ENCODE results near the gene AURKB. TPM values are rescaled to one million over a fixed set of nuclear protein-coding genes. Genes with fewer than 3 reads are reported as not detected.
A peak's percentile ranks its signal among the peaks of the same experiment; 100 is the strongest.

AURKB gene
- total RNA-seq, 1 experiment from 2014 or later: 141 TPM

DNA sequence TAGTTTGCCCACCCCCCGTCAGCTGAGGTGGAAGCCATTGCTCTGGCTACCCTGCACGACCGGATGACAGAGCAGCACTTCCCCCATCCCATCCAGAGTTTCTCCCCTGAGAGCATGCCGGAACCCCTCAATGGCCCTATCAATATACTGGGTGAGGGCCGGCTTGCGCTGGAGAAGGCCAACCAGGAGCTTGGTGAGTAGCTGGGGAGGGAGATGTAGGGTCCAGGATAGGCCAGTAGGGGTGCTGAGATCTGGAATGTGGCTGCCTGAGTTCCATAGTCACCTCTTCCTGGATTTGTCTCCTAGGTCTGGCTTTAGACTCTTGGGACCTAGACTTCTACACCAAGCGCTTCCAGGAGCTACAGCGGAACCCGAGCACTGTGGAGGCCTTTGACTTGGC lies 45.1 kb upstream of the AURKB start:
- no peaks in the 10 kb centered on the region for H3K9me3 ChIP-seq (ENCODE audit: control insufficient read depth in 1 of 2, insufficient read depth in 1 of 2, low read depth in 1 of 2, low read length in 2 of 2)
- BruUV-seq (replicated peaks): no TSS peak
- no peak for TF ChIP-seq EZH2phosphoT487 (IDR thresholded peaks at IDR 0.05; ENCODE audit: borderline replicate concordance)
- TF ChIP-seq, protein P1, sequence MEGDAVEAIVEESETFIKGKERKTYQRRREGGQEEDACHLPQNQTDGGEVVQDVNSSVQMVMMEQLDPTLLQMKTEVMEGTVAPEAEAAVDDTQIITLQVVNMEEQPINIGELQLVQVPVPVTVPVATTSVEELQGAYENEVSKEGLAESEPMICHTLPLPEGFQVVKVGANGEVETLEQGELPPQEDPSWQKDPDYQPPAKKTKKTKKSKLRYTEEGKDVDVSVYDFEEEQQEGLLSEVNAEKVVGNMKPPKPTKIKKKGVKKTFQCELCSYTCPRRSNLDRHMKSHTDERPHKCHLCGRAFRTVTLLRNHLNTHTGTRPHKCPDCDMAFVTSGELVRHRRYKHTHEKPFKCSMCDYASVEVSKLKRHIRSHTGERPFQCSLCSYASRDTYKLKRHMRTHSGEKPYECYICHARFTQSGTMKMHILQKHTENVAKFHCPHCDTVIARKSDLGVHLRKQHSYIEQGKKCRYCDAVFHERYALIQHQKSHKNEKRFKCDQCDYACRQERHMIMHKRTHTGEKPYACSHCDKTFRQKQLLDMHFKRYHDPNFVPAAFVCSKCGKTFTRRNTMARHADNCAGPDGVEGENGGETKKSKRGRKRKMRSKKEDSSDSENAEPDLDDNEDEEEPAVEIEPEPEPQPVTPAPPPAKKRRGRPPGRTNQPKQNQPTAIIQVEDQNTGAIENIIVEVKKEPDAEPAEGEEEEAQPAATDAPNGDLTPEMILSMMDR (IDR thresholded peaks at IDR 0.05 in 2 of 3, conservative IDR thresholded peaks at IDR 0.05 in 1 of 3; ENCODE audit: borderline replicate concordance in 1 of 3, insufficient read depth in 1 of 3, low read depth in 2 of 3, low read length in 2 of 3): peak in 2 of 3 experiments; percentile 12 to 27; a peak in 1 of 6 replicates
- no peaks in the 10 kb centered on the region for H3K27me3 ChIP-seq (ENCODE audit: insufficient read depth, low read length)
- H3K4me2 ChIP-seq (ENCODE audit: low read length): no peak overlapping the region
- ChIA-PET RAD21 (ENCODE audit: low non-redundant PET in 1 of 2, low total read pairs in 2 of 2, uncharacterized antibody in 2 of 2, unreplicated experiment in 2 of 2) (no interaction called here), POLR2A (no interaction called here), CTCF (interaction anchor here (0.8 kb wide), 1 partner anchor 46 kb away, joined by 3 read pairs; no protein-coding TSS in a partner anchor)
- DNase-seq (ENCODE audit: low read depth, low spot score): no peak
- no peaks in the 10 kb centered on the region for H3K9me2 ChIP-seq (ENCODE audit: insufficient read depth)
- no peak overlapping the region for H2AFZ ChIP-seq (ENCODE audit: low read depth, low read length, poor library complexity, severe bottlenecking)
- no peak overlapping the region for H3K4me3 ChIP-seq (replicated peaks in 1 of 2; ENCODE audit: low read depth in 1 of 2, low read length in 2 of 2)
- no peak overlapping the region for H3K27ac ChIP-seq (ENCODE audit: low read depth, low read length)
- intact Hi-C loops (cut with micrococcal nuclease): no loop called here
- peaks cover 3% of the 10 kb centered on the region; the same call in 1 of the 2 replicates for H4K20me1 ChIP-seq (ENCODE audit: insufficient read depth)
- H3K4me1 ChIP-seq (ENCODE audit: control insufficient read depth in 1 of 2, insufficient read depth in 2 of 2, low read length in 2 of 2): peaks cover 2 to 3% of the 10 kb centered on the region in 2 experiments; a peak in 3 of 4 replicates
- no peak overlapping the region for H3K9ac ChIP-seq (ENCODE audit: low read length)
- ATAC-seq: peak; percentile 80
- H3K79me2 ChIP-seq (ENCODE audit: insufficient read depth, low read length): peaks cover 50% of the 10 kb centered on the region
- H3K36me3 ChIP-seq (ENCODE audit: control insufficient read depth in 1 of 2, insufficient read depth in 2 of 2, low read length in 2 of 2): peaks cover 32 to 43% of the 10 kb centered on the region in 2 experiments; a peak in 3 of 4 replicates

DNA sequence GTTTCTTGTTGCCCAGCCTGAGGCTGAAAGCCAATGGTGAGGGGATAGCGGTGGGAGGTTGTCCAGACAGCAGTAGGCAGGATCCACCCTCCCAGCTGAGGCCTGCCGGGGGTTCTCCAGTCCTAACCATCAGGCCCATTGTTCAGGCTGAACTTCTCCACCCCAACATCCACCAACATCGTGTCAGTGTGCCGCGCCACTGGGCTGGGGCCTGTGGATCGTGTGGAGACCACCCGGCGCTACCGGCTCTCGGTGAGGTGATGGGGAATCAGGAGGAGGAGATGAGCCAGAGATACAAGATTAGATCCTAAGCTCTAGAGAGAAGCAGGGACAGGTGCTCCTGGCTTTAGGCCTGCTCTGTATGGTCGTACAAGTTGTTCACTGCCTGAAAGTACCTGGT lies 44.5 kb upstream of the AURKB start:
- CTCF ChIA-PET: interaction anchor here (0.8 kb wide), 1 partner anchor 46 kb away, joined by 3 read pairs; no protein-coding TSS in a partner anchor
- POLR2A ChIA-PET: no interaction called here
- ATAC-seq (no peak), DNase-seq (ENCODE audit: low read depth, low spot score) (no peak)
- Histone ChIP-seq H3K4me2 (ENCODE audit: low read length) (no peak overlapping the region), H3K4me3 (replicated peaks in 1 of 2; ENCODE audit: low read depth in 1 of 2, low read length in 2 of 2) (no peak overlapping the region), H2AFZ (ENCODE audit: low read depth, low read length, poor library complexity, severe bottlenecking) (no peak overlapping the region), H3K9me3 (ENCODE audit: control insufficient read depth in 1 of 2, insufficient read depth in 1 of 2, low read depth in 1 of 2, low read length in 2 of 2) (no peaks in the 10 kb centered on the region), H3K27me3 (ENCODE audit: insufficient read depth, low read length) (no peaks in the 10 kb centered on the region), H3K36me3 (ENCODE audit: control insufficient read depth in 1 of 2, insufficient read depth in 2 of 2, low read length in 2 of 2) (peaks cover 26 to 37% of the 10 kb centered on the region in 2 experiments; a peak in 3 of 4 replicates), H4K20me1 (ENCODE audit: insufficient read depth) (no peaks in the 10 kb centered on the region), H3K27ac (ENCODE audit: low read depth, low read length) (no peak overlapping the region), H3K9ac (ENCODE audit: low read length) (no peak overlapping the region), H3K9me2 (ENCODE audit: insufficient read depth) (no peaks in the 10 kb centered on the region), H3K79me2 (ENCODE audit: insufficient read depth, low read length) (peaks cover 56% of the 10 kb centered on the region), H3K4me1 (ENCODE audit: control insufficient read depth in 1 of 2, insufficient read depth in 2 of 2, low read length in 2 of 2) (peaks cover 8 to 9% of the 10 kb centered on the region in 2 experiments; a peak in 3 of 4 replicates)
- BruUV-seq (replicated peaks): no TSS peak
- RAD21 ChIA-PET (ENCODE audit: low non-redundant PET in 1 of 2, low total read pairs in 2 of 2, uncharacterized antibody in 2 of 2, unreplicated experiment in 2 of 2): no interaction called here
- intact Hi-C loops (cut with micrococcal nuclease): loop anchor here (5.0 kb wide), 1 partner anchor 32 kb away; the partner anchor contains the start of gene RANGRF
- TF ChIP-seq TCF7L2 (IDR thresholded peaks at IDR 0.05; ENCODE audit: borderline replicate concordance, extremely low read depth, insufficient read depth, insufficient read length): no peak
